ACHN (cell line): ENCODE data around the gene PLXNA2.

ENCODE experiments used
- DNase-seq: peaks from one replicate; pipeline ENCODE4 v3.0.0-alpha.2; 2015
- in situ Hi-C: cut with HindIII; loops from 2 replicates; pipeline ENCODE4 v1.10.0; 2017; ENCODE audit warnings: low sequenced_read_pairs, low pct_ligation_motif_present, low pct_unique_long_range_greater_than_20kb

PLXNA2 gene

DNA sequence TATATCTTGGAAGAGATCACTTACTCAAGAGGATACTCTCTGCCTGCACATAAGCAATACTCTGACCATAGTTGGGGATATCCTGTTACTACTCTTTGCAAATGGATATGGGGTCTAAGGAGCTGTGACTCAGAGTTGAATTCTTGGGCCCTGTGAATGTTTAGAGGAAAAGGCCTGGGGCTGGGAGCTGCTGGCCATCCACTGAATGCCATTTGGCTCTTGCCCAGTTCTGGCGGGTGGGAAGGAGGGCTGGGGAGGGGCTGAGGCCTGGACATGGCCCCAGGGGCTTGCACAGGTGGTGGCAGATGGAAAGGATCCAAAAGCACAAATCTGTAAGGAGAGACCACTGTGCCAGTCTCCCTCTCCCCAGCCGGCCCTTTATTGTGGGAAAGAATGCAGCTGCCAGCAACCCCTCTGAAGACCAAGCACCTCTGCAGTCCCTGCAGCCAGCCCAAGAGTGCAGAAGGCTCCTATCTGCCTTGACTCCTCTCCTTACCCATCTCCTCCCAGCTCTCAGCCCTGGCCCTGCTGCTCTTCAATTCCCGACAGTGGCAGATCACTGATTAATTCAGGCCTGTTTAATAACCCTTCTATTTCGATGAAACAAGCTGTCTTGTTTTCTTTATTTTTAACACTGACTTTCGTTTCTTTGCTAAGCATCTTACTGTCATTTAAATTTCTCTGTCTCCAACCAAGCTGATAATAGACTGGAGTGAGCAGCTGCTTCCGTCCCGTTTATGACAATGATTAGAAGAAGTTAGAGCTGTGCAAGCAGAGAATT, 12.1 kb downstream of the PLXNA2 start:
- no peak for DNase-seq
- in situ Hi-C loops: no loop called here

DNA sequence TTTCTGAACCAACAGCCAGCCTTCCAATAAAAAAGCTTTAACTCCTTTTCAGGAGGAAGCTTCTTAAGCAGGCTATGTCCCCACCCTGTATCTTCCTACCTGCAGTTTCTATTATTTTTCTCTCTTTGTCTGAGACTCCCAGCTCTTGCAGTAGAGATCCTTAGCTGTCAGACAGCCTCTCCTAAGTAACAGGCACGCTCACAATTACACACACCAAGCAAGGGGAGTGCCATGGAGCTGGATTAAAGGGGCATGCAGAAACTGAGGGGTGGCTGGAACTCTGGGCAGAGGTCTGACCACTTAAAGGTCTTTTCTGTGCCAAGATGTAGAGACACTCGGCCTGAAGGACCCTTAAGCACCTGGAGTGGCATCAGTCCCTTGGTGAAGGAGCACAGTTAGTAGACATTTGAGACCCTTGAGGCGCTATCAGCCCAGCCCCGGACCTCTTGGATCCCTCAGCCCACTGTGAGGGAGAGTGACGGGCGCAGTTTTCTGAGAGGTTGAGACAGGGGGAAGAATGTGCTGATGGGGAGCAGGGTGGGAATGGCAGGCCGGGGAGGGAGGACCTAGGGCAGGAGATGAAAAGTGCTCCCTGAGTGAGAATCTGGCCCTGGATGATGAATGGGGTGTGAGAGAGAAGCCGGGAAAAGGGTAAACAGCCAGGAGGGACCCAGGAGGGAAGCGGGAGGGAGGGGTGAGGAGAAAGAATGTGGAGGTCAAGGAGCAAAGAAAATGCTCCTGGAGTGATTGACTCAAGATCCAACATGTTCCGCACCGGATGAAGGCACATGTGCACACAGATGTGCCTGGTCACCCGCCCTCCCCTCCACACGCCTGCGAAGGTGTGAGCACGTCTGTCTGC, 13.3 kb downstream of the PLXNA2 start:
- no peak for DNase-seq
- in situ Hi-C loops: no loop called here

DNA sequence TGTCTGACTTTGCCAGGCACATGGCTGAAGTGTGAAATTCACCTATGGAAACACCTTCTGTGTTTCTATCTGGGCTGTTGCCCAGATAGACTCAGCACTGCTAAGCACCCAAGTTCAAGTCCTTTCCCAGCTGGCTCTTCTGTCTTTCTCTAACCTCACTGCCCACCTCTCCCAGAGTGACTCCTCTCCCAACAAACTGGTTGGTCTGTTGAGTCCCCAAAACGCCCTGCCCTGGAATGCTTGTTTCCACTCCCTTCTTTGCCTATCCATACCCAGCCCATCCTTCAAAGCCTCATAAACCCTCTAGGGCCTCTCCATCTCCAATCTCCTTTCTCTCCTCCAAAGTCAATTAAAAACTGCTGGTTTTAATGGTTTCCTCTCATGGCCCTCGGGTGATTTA, 15.6 kb downstream of the PLXNA2 start:
- in situ Hi-C loops: no loop called here
- DNase-seq: no peak

DNA sequence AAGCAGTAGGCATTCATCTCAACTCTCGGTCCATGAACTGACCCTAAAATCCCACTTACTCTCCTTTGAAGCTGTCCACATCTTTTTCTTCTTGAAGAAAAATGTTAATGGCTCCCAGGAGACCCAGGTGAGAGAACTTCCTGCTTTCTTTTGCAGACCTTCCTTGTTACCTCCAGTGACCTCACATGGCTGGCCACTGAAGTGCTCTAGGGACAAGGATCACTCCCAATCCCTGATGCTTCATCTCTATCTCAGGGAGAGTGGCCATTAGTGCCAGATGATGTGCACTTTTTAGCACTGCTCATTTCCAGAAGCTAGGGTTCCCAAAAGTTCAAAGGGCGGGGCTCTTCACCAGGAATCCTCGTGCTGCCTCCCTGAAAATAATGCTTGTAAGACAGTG, 16.2 kb downstream of the PLXNA2 start:
- in situ Hi-C loops: no loop called here
- DNase-seq: no peak

DNA sequence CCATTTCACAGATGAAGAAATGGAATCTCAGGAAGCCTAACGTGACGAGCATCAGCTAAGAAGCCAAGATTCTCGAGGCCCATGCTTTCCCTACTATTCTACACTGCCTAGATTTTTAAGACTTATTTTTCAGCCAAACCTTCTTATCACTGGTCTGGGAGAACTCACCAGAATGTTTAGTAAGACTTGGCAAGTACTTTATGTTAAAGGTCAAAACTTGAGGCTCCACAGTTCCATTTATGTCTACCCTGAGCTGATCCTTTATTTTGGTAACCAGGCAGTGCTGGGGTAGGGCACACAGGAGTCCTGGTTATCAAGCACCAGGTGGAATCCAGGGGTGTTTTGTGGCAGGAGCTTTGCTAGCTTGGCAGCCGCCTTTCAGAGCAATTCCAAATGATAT, 16.8 kb downstream of the PLXNA2 start:
- in situ Hi-C loops: no loop called here
- no peak for DNase-seq

DNA sequence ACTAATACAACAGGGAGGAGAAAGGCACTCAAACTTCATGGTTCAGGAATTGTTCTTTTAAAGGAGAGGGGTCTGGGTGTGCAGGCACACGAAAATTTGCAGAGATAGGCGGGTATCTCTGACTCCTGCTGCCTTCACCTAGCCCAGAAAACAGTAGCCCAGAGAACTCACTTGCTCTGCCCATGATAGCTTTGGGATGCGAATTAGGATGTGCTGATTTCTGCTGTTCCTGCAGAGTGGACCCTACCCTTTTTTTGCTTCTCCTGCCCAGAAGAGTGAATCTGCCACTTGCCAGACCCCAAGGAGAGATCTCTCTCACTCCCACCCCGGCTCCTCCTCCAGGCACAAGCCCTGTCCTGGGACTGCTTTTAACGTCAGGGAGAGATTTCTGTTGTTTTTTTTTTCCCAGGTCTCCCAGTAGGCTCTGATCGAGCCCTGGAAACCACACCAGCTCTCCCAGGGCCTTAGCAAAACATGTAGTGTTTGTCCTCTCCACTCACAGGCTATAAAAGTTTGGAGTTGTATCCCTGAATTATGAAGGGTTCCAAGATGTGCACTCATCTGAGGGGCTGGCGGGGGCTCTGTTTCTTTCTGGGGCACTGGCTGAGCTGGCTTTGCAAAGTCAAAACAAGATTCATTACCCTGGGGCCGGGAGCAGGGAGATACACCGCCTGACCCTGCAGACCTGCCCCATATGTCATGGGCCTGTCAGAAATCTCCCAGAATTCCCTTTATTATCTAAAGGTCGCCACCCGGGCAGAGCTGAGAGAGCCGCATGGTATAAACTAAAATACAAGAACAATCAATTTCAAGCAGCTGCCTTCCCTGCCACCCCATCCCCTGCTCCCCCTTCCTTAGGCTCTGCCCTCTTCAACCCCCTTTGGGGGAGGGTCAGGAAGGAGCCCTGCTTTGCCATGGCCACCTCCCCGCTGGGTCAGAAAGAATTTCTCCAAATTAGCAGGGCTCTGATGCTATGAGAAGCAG, 17.9 kb downstream of the PLXNA2 start:
- in situ Hi-C loops: no loop called here
- DNase-seq: no peak

DNA sequence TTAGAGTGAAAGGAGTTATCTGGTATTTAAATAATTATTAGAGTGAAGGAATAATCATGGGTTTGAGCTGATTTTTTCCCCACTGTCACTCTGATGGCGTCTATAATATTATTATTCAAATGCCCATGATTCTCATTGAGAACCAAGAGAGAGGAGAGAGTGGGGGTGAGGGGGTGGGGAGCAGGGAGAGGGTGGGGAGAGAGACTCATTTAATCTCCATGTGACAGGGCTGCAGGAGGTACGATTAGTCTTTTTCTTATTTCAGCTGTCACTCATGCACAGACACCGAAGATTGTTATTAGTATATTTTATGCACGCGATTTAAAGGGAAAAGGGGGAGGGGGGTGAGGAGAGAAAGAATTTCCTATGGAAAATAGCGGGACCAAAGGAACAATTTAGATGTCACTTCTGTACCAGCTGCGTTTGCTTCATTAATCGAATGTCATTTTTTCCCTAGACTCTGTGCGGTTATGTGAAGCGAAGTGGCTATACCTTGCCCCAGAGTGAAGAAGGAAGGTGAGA, 19.9 kb downstream of the PLXNA2 start:
- no peak for DNase-seq
- in situ Hi-C loops: no loop called here

DNA sequence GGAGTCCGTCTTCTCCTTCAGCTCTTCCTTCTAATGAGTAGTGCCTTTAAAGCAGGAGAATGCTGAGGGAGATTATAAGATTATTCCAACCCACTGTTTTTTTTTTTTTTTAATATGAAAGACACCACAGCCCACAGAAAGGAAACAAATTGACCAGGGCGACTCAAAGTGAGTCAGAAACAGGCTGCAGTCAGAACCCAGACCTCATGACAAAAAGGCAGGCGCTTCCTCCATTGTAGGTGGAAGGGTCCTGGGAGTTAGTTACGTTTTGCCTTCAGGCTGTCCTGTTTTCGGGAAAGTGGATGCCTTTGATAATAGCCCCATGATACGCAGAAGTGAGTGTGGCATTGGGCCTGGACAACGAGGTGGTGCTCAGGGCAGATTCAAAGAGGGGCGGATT, 21.0 kb downstream of the PLXNA2 start:
- no peak for DNase-seq
- in situ Hi-C loops: no loop called here

DNA sequence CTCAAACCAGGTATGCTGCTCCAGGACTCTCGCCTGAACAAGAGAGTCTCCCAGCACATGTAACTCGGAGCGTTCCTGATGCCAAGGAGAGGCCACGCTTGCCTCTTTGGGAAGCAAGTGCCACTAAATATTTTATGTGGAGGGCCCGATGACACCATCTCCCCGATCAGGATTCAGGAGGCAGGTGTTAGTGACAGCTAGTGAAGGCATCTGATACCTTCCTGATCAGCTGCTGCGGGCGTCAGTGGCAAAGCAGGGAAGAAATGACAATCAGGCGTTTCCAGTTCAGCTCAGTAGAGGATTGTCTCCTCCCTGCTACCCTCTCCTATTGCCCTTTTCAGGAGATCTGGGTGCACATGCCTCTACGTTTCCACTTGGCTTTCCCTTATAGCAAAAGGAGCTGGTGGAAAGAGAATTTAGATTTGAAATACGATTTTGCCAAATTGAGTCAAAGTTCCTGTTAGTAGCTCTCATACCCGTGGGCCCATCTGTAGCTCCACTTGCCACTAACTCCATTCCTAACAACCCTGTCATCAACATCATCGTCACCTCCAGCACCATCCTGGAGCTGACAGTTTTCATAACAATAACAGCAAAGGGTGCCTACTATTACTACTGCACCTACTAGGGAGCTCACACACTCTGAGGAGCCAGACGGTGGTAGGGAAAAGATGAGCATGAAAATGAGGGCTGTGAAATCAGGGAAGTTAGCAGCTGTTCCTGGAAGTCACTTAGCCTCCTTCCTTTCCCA, 21.6 kb downstream of the PLXNA2 start:
- in situ Hi-C loops: no loop called here
- DNase-seq: no peak

DNA sequence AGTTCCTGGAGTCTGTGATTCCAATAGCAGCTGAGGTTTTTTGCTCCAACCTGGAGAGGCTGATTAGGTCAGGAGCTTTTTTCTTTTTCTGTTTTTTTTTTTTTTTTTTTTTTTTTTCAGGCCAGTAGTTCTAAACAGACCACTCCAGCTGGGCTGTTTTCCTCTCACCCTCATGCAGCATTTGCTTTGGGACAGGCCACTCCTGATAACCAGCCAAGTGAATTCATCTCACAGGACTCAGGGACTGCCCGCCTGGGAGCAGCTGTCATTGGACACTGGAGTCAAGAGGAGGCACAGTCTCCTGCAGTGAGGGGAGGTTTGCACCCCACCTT, 22.9 kb downstream of the PLXNA2 start:
- in situ Hi-C loops: no loop called here

DNA sequence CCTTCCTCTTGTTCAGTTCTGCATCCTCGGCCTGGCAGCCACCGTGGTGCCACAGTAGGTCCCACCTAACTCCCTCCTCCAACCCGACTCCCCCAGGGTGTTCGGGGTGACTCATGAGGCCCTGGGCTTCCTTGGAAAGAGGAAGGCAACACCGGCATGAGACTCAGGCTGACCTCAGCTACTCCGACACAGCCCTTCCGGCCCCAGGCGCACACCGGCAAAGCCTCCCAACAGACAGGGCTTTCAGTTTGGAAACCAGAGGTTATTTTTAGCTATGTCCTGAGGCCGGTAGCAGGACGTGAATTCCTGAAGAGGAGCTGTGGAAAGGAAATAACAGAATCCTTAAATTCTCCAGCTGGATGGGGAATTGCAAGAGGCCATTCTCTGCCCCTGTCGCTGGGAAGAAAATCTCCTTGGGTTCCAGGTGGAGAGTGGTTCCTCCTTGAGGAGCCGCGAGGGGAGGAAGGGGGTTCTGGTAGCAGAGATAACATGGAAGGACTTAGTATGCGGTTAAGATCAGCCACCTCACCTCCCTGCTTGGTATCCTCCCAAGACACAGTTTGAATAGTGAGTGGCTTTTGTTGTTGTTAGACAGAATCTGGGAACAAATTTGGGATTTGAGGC, 24.4 kb downstream of the PLXNA2 start:
- no peak for DNase-seq
- in situ Hi-C loops: no loop called here

More for the DNA sequence above, 22.9 kb downstream of the PLXNA2 start:
- no peak for DNase-seq

DNA sequence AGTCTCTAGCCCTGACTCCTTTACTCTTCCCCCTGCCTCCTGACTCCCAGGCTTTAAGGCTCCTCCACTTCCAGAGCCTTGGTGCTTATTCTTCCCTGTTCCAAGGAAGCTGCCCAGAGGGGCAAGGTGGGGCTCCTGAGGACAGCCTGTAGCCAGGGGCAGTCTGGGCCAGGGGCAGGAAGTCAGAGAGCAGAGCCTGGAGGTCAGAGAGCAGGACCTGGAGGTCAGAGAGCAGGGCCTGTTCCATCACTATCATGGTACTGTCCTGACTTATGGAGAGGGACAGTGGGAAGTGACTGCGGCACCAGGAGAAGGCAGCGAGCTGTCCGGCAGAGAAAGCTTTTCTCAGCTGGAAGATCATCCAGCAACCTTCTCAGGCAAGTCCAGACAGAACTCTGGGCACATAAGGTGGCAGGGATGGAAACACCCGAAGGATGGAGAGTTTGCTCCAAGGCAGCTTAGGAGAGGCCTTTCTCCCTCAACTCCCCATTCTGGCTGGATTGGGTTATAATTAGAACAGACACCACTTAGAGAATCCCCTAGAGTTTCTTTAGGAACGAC, 25.0 kb downstream of the PLXNA2 start:
- DNase-seq: no peak
- in situ Hi-C loops: no loop called here

DNA sequence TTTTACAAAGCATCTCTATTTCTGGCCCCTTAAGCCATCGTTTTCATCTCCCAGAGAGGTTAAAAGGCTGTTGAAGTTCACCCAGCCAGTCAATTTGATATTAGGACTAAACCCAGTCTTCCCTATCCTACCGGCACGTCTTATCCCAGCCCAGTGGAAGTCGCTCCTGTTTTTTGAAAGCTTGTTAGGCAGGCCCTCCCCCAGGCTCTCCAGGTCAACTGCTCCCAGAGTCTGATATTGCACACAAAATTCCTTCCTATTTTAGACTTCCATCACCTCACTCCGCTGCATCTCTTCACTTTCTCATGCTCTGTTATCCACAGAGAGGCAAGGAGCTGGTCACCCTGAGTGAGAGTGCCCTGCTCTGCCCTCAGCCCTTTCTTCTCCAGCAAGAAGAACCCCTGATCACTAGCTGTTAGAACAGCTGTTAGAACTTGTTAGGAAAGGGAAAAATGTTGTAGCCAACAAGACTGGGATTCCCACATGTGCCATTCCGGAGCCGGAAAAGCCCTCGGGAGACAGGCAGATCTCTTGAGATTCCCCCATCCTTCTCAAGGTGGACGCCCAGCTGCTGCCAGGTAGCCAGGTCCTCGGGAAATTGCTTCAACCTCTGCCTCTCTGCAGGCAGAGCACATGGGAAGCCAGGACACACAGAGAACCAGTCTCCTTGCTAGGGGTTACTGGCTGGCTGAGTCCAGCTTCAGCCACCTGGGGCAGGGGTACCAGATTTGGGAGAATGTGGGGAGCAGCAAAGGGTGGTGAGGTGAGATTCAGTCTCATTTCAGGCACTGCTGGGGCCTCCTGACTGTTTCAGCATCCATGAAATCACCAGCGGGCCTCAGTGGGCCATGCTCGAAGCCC, 25.7 kb downstream of the PLXNA2 start:
- in situ Hi-C loops: no loop called here
- no peak for DNase-seq

DNA sequence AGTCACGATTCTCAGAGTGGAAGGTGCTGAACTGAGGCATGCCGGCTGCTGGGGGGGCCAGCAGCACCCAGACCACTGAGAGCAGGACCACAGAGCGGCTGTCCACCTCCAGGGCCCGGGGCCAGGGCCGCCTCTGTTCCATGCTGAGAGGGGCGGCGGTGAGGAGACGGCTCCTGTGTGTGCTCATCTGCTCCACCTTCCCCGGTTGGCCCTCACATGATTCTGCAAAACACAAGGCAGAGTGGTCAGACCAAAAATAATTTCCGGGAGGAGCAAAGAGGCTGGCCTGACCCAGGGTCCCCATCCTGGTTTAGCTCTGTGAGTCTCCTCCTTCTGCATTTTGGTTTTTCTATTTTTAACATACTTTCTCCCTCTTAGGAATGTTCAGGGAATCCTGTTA, 26.4 kb downstream of the PLXNA2 start:
- in situ Hi-C loops: no loop called here
- no peak for DNase-seq

DNA sequence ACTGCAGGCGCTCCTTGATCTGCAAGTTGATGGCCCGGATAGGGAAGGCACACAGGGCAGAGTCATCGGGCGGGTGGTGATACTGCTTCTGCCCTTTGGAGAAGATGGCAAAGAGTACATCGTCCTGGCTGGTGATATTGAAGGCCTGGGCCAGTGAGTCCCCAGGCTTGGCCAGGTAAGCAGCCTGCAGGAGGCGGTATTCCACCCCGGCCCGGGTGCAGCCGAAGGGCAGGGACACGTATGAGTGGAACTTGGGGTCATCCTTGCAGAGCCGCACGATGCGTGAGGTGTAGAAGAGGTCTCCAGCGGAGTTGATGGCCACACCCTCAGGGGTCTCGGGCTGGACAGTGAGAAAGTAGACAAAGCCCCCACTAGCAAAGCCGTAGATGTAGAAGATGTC, 27.4 kb downstream of the PLXNA2 start:
- in situ Hi-C loops: no loop called here
- DNase-seq: no peak

DNA sequence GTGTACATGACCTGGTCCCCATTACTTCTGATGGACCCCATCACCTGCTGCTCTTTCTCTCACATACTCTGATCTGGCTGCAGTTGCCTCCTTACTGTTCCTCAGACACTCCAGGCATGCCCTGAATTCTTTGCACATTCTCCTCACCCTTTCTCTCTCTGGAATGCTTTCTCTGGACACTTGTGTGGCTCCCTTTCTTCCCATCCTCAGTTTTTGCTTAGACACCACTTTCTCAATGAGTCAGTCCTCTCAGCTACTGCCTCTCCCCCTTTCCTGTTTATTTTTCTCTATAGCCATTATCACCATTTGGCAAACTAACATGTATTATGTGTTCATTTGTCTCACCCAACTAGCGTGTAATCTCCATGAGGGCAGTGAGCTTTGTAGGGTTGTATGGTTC, 28.1 kb downstream of the PLXNA2 start:
- in situ Hi-C loops: no loop called here
- DNase-seq: no peak

DNA sequence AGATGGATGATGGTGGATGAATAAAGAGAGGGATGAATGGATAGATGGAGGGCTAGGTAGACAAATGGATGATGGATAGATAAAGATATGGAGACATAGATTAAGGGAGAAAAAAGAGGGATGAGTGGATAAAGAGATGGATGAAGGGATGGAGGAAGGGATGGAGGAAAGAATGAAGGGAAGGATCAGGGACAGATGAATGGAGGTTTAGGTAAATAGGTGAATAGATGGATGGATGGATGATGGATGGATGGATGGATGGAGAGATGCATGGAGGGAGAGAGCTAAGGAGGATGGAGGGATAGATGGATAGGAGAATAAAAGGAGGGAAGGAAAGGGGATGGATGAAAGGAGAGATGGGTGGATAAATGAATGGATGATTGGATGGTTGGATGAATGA, 28.8 kb downstream of the PLXNA2 start:
- in situ Hi-C loops: no loop called here
- DNase-seq: no peak
